ENCODE data around the gene OIP5.

The OIP5 gene

DNA sequence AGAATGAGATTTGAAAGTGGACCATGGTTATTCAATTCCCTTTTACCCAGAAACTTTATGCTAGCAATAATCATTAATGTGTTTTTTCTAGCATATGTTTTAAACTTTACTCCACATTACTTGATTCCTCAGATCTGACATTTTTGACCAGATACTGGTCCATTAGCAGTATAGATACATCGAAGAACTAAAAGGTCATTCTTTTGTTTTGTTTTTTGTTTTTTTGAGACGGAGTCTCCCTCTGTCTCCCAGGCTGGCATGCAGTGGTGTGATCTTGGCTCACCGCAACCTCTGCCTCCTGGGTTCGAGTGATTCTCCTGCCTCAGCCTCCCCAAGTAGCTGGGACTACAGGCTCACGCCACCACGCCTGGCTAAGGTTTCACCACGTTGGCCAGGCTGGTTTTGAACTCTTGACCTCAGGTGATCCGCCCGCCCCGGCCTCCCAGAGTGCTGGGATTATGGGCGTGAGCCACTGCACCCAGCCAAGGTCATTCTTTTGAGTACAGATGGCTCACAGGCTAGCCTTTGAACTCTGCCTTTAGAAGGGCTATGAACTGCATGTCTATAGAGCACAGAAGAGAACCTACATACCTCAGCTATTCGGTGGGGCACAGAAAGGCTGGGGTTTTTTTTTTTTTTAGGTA, 72.7 kb downstream of the OIP5 start:
- TF ChIP-seq, protein P1, sequence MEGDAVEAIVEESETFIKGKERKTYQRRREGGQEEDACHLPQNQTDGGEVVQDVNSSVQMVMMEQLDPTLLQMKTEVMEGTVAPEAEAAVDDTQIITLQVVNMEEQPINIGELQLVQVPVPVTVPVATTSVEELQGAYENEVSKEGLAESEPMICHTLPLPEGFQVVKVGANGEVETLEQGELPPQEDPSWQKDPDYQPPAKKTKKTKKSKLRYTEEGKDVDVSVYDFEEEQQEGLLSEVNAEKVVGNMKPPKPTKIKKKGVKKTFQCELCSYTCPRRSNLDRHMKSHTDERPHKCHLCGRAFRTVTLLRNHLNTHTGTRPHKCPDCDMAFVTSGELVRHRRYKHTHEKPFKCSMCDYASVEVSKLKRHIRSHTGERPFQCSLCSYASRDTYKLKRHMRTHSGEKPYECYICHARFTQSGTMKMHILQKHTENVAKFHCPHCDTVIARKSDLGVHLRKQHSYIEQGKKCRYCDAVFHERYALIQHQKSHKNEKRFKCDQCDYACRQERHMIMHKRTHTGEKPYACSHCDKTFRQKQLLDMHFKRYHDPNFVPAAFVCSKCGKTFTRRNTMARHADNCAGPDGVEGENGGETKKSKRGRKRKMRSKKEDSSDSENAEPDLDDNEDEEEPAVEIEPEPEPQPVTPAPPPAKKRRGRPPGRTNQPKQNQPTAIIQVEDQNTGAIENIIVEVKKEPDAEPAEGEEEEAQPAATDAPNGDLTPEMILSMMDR (IDR thresholded peaks at IDR 0.05; ENCODE audit: insufficient read depth, low read depth, low read length, missing control alignments), result no peak
- DNase-seq (ENCODE audit: low read depth), result no peak
- no peak overlapping the region for H3K4me3 ChIP-seq (ENCODE audit: low read depth, low read length)

All from GM12865 (cell line).